GM12872 (cell line): ENCODE data around the gene EIF4B.

Experiments used
- TF ChIP-seq, protein P1 (sequence below): IDR thresholded peaks from 3 replicates; pipeline ENCODE4 v1.5.1; 2011; ENCODE audit warnings: low read depth, mild to moderate bottlenecking, low read length, moderate library complexity; ENCODE audit not compliant: insufficient read depth

Gene EIF4B

DNA sequence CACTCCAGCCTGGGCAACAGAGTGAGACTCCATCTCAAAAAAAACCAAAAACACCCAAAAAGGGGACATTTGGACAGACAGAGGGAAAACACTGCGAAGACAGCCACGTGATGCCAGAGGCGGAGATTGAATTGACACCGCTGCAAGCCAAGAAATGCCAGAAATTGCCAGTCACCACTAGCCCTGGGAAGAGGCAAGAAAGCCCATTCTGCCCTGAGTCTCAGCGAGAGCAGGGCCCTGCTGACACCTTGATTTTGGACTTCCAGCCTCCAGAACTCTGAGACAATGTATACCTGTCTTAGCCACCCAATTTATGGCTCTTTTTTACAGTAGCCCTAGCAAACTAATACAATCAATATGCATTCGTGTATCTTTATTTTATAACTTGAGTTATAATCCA is 83.8 kb downstream of the EIF4B start:
- TF ChIP-seq, protein P1, sequence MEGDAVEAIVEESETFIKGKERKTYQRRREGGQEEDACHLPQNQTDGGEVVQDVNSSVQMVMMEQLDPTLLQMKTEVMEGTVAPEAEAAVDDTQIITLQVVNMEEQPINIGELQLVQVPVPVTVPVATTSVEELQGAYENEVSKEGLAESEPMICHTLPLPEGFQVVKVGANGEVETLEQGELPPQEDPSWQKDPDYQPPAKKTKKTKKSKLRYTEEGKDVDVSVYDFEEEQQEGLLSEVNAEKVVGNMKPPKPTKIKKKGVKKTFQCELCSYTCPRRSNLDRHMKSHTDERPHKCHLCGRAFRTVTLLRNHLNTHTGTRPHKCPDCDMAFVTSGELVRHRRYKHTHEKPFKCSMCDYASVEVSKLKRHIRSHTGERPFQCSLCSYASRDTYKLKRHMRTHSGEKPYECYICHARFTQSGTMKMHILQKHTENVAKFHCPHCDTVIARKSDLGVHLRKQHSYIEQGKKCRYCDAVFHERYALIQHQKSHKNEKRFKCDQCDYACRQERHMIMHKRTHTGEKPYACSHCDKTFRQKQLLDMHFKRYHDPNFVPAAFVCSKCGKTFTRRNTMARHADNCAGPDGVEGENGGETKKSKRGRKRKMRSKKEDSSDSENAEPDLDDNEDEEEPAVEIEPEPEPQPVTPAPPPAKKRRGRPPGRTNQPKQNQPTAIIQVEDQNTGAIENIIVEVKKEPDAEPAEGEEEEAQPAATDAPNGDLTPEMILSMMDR: no peak

DNA sequence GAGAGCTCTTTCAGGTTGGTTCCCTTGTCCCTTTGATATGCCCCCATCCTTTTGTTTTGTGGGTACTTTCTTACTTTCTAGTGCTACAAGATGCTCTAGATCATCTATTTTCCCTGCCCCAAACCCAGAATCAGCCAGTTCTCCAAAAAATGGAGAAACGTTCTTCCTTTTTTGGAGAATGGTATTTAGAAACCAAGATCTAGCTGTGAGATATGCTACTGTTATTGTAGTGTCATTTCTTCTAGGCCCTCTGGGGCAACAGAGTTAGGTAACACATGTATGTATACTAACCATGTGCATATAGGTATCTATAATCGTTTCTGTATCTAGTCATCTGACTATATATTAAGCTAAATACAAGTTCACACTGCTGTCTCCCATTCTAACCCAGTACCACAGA is 84.3 kb downstream of the EIF4B start:
- TF ChIP-seq, protein P1: no peak

DNA sequence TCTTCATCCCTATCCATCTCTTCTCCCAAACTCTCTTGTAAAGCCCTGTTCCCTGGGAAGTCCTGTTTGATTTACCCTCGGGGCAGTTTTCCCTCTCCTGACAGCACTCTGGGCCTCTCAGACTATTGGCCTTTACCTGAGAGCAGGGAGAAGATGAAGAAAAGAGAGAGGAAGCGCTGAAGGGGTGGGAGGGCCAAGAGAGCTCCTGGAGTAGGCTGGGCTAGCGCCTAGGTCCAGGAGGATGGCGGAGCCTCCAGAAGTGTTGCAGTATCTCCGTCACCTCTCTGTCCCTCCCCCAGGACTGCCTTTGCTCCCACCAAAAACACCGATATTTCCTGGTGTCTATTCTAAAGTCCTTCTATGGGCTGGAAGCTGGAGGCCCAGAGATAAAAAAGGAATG is 85.5 kb downstream of the EIF4B start:
- TF ChIP-seq, protein P1: no peak
